Embryonic facial prominence (tissue), 1 donor: ENCODE data around the gene SLC9A1.
"Not testable (repeated sequence)": the region's sequence is repeated elsewhere in the genome, so short reads cannot be mapped to it uniquely, and the experiment has no call there.

ENCODE experiments used
- DNase-seq: peaks from one replicate; pipeline ENCODE4 v3.0.0-alpha.2; 2016; ENCODE audit errors: extremely low spot score

The SLC9A1 gene

GRCh38 chr1:27154991-27155781, at the start of gene SLC9A1:
Gene SLC9A1, minus strand, starts transcription at chr1:27155125. Its CDS starts 791 bp downstream, at chr1:27154334.
- DNase-seq, result peak; percentile 92

- DNase-seq, result no peak
These were observed 49.0 kb upstream of the SLC9A1 start for GRCh38 chr1:27203946-27204345.

GRCh38 chr1:27201295-27201694, 46.4 kb upstream of the SLC9A1 start:
- no peak for DNase-seq

- DNase-seq, result no peak
These were observed 38.3 kb upstream of the SLC9A1 start for GRCh38 chr1:27193194-27193593.

GRCh38 chr1:27192039-27192529, 37.2 kb upstream of the SLC9A1 start:
- no peak for DNase-seq

- not testable (repeated sequence) for DNase-seq
These were observed 29.7 kb upstream of the SLC9A1 start for GRCh38 chr1:27184665-27185064.

- no peak for DNase-seq
These were observed 25.1 kb upstream of the SLC9A1 start for GRCh38 chr1:27179979-27180378.

- no peak for DNase-seq
These were observed 24.5 kb upstream of the SLC9A1 start for GRCh38 chr1:27179379-27179778.

GRCh38 chr1:27176954-27177353, 22.0 kb upstream of the SLC9A1 start:
- DNase-seq, result no peak

- DNase-seq, result no peak
These were observed 21.4 kb upstream of the SLC9A1 start for GRCh38 chr1:27176323-27176722.

GRCh38 chr1:27172992-27173391, 18.1 kb upstream of the SLC9A1 start:
- not testable (repeated sequence) for DNase-seq

- DNase-seq, result no peak
These were observed 12.0 kb upstream of the SLC9A1 start for GRCh38 chr1:27166929-27167328.

- no peak for DNase-seq
These were observed 11.5 kb upstream of the SLC9A1 start for GRCh38 chr1:27166351-27166802.

- no peak for DNase-seq
These were observed 8.2 kb upstream of the SLC9A1 start for GRCh38 chr1:27163093-27163492.

- DNase-seq, result no peak
These were observed 7.2 kb upstream of the SLC9A1 start for GRCh38 chr1:27162090-27162489.

- DNase-seq, result no peak
These were observed 6.7 kb upstream of the SLC9A1 start for GRCh38 chr1:27161594-27161993.

GRCh38 chr1:27157194-27157593, 2.3 kb upstream of the SLC9A1 start:
- no peak for DNase-seq

GRCh38 chr1:27154469-27154990, 395 bp downstream of the SLC9A1 start:
- no peak for DNase-seq

GRCh38 chr1:27153927-27154358, 982 bp downstream of the SLC9A1 start:
- DNase-seq, result no peak

- DNase-seq, result no peak
These were observed 1.4 kb downstream of the SLC9A1 start for GRCh38 chr1:27153549-27153886.

- DNase-seq, result no peak
These were observed 1.9 kb downstream of the SLC9A1 start for GRCh38 chr1:27152829-27153548.

- no peak for DNase-seq
These were observed 2.7 kb downstream of the SLC9A1 start for GRCh38 chr1:27152004-27152828.
